K562 (cell line): ENCODE measurements around the gene SPAG16. TPM values are rescaled to one million over a fixed set of nuclear protein-coding genes. Genes with fewer than 3 reads are reported as not detected.

ENCODE experiments used
- ATAC-seq: fragments of 200-7000 bp; cut with Tn5 transposase; 3 replicates; pipeline ENCODE4 v1.9.1; 2020; ENCODE audit warnings: moderate library complexity
- BruUV-seq: library from RNA; stranded (reverse); fragments of 400-500 nt; replicated peaks from 2 replicates; lab custom pipeline; 2021; lab: Mats Ljungman, UMichigan
- CTCF ChIA-PET: fragments of 300-600 bp; formaldehyde crosslinking; extraction: SDS; loops from one replicate; lab custom pipeline; 2021; ENCODE audit warnings: low intra/inter-chr PET ratio; lab: Yijun Ruan, JAX
- POLR2A ChIA-PET: fragments of 300-600, 350-650 bp; sonication (Branson Sonifier 250); formaldehyde crosslinking; extraction: SDS; loops from one replicate; lab custom pipeline; 2021; ENCODE audit warnings: antibody characterized with exemption, inconsistent platforms; lab: Yijun Ruan, JAX
- DNase-seq, 4 experiments: peaks; one replicate each; pipeline versions ENCODE4 v3.0.0 to v3.0.0-alpha.2; 2011 to 2018; ENCODE audit warnings: low spot score in 3 of 4, mixed read lengths in 3 of 4; ENCODE audit errors: extremely low read depth in 1 of 4
- FAIRE-seq: peaks from 2 replicates; lab custom pipeline; 2011; peaks lifted over from hg19 to GRCh38; lab: Jason Lieb, UNC
- H2AFZ ChIP-seq: 2 replicates; pipeline ENCODE4 v1.6.0; 2011; ENCODE audit warnings: low read depth, low read length, control low read depth, inconsistent platforms
- H3K27ac ChIP-seq: fragments of 200-600 bp; 3 replicates; pipeline ENCODE4 v1.8.0; 2011; ENCODE audit warnings: low read depth, mild to moderate bottlenecking, control low read depth, inconsistent platforms, low read length, moderate library complexity, mixed read lengths; ENCODE audit errors: extremely low read depth
- H3K27me3 ChIP-seq, 2 experiments: fragments of 300-600 bp in 1 of 2; 2 replicates in 1 of 2; 3 replicates in 1 of 2; pipeline versions ENCODE4 v1.6.0 to v1.8.0; 2011; ENCODE audit warnings: inconsistent platforms in 2 of 2, low read length in 2 of 2, mild to moderate bottlenecking in 1 of 2, mixed read lengths in 1 of 2, moderate library complexity in 1 of 2; ENCODE audit not compliant: control insufficient read depth in 2 of 2, insufficient read depth in 2 of 2
- H3K36me3 ChIP-seq: fragments of 300-600 bp; 3 replicates; pipeline ENCODE4 v1.8.0; 2011; ENCODE audit warnings: mild to moderate bottlenecking, low read length, inconsistent platforms; ENCODE audit not compliant: control insufficient read depth, insufficient read depth
- H3K4me1 ChIP-seq, 2 experiments: fragments of 200-600 bp in 1 of 2; replicated peaks in 1 of 2; 2 replicates in 1 of 2; 3 replicates in 1 of 2; pipeline versions ENCODE4 v1.5.1 to v1.8.0; 2011; ENCODE audit warnings: inconsistent platforms in 2 of 2, low read length in 2 of 2, mild to moderate bottlenecking in 1 of 2, mixed read lengths in 1 of 2, moderate library complexity in 1 of 2; ENCODE audit not compliant: control insufficient read depth in 2 of 2, insufficient read depth in 2 of 2
- H3K4me2 ChIP-seq: 2 replicates; pipeline ENCODE4 v1.6.1; 2011; ENCODE audit warnings: low read length, control low read depth, inconsistent platforms, mixed read lengths; ENCODE audit not compliant: insufficient read depth
- H3K4me3 ChIP-seq: fragments of 200-600 bp; sonication (generic), shearing (Covaris generic); 2 replicates; pipeline ENCODE4 v1.5.1; 2016; ENCODE audit warnings: control low read depth, inconsistent platforms
- H3K79me2 ChIP-seq: fragments of 200-600 bp; 3 replicates; pipeline ENCODE4 v1.8.0; 2011; ENCODE audit warnings: low read length, inconsistent platforms; ENCODE audit not compliant: control insufficient read depth, insufficient read depth
- H3K9ac ChIP-seq, 2 experiments: 2 replicates each; pipeline versions ENCODE4 v1.6.0 to v1.6.1; 2011; ENCODE audit warnings: low read depth in 2 of 2, low read length in 2 of 2, control low read depth in 1 of 2, inconsistent platforms in 1 of 2, mild to moderate bottlenecking in 1 of 2, mixed read lengths in 1 of 2; ENCODE audit not compliant: insufficient read depth in 1 of 2
- H3K9me1 ChIP-seq: one replicate; pipeline ENCODE4 v1.6.0; 2011; ENCODE audit warnings: inconsistent platforms, mild to moderate bottlenecking, low read length, moderate library complexity; ENCODE audit not compliant: control insufficient read depth, insufficient read depth
- H3K9me3 ChIP-seq: replicated peaks from 2 replicates; pipeline ENCODE4 v1.5.1; 2011; ENCODE audit warnings: low read depth, low read length, inconsistent platforms; ENCODE audit not compliant: control insufficient read depth, insufficient read depth
- H4K20me1 ChIP-seq: replicated peaks from 2 replicates; pipeline ENCODE4 v1.6.1; 2011; ENCODE audit warnings: low read length, inconsistent platforms, mixed read lengths; ENCODE audit not compliant: control insufficient read depth, insufficient read depth
- SMARCA4 ChIP-seq: fragments of 450-650 bp; IDR thresholded peaks from 2 replicates; pipeline ENCODE4 v1.6.1; 2016
- U2AF2 ChIP-seq: fragments of 200-400 bp; formaldehyde crosslinking; optimal IDR thresholded peaks from 2 replicates; pipeline ENCODE3; 2017; ENCODE audit warnings: low read depth, mild to moderate bottlenecking, low read length
- ZEB2 ChIP-seq: fragments of 450-650 bp; IDR thresholded peaks from 2 replicates; pipeline ENCODE4 v1.6.1; 2016
- in situ Hi-C: fragments of 300-500 bp; cut with MboI; formaldehyde crosslinking; loops from 4 replicates; pipeline ENCODE4 v1.15.0; 2018; ENCODE audit warnings: inconsistent platforms, mixed read lengths
- intact Hi-C: fragments of 100-400 bp; cut with micrococcal nuclease; formaldehyde crosslinking; loops from 2 replicates; pipeline ENCODE4 v1.14.2; 2022
- polyA plus RNA-seq, 8 experiments: library from polyadenylated mRNA; depleted of rRNA in 4 of 8; stranded (reverse) in 5 of 8; unstranded in 3 of 8; fragments of >200 nt; fragmentation: Nextera tagmentation in 2 of 8; fragmentation: Illumina TruSeq in 1 of 8; extraction: Ambion mirVana in 2 of 8; extraction: Trizol in 1 of 8; gene quantifications; 2 replicates each; pipeline versions ENCODE4 v1.2.1 to v1.2.3, GENCODE V29; 2011 to 2014; ENCODE audit warnings: inconsistent platforms in 1 of 8, missing spikeins in 1 of 8
- total RNA-seq, 7 experiments: library from RNA; depleted of rRNA in 6 of 7; stranded (reverse); fragments of >200 nt in 6 of 7; fragmentation: Illumina TruSeq in 2 of 7; extraction: Trizol in 2 of 7; gene quantifications; 2 replicates each; pipeline versions ENCODE4 v1.2.1 to v1.2.3, GENCODE V29; 2011 to 2021; ENCODE audit warnings: low replicate concordance in 1 of 7
- TF ChIP-seq, protein P1 (sequence below): fragments of 450-650 bp; formaldehyde crosslinking; IDR thresholded peaks from 2 replicates; pipeline ENCODE4 v1.4.0; 2022; ENCODE audit warnings: missing genetic modification characterization
- TF ChIP-seq, protein P2 (sequence below): fragments of 250-450 bp; sonication (Bioruptor Pico); IDR thresholded peaks from 2 replicates; pipeline ENCODE4 v1.5.0; 2021; ENCODE audit warnings: mild to moderate bottlenecking, borderline replicate concordance

SPAG16 gene
- total and polyA plus RNA-seq, 9 of the 15 experiments (the other 6 are each of a cell fraction or from before 2014, with no cell fraction given) = 0.98 to 5.9 (median 3.5) TPM

DNA sequence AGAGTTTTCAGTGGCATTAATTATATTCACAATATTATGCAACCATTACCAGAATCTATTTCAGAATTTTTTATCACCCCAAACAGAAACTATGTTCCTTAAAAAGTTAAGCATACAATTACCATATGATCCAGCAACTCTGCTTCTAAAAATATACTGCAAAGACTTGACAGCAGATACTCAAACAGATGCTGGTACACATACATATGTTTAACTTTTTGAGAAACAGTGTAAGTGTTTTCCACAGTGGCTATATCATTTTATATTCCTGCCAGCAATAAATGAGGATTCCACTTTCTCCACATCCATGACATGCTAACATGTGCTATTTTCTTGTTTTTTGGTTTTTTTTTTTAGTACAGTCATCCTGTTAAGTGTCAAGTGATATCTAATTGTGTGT, 687.3 kb downstream of the SPAG16 start:
- TF ChIP-seq, protein P1, sequence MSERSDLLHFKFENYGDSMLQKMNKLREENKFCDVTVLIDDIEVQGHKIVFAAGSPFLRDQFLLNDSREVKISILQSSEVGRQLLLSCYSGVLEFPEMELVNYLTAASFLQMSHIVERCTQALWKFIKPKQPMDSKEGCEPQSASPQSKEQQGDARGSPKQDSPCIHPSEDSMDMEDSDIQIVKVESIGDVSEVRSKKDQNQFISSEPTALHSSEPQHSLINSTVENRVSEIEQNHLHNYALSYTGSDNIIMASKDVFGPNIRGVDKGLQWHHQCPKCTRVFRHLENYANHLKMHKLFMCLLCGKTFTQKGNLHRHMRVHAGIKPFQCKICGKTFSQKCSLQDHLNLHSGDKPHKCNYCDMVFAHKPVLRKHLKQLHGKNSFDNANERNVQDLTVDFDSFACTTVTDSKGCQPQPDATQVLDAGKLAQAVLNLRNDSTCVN (CRISPR knock-in tag) = no peak
- TF ChIP-seq ZEB2 (no peak), SMARCA4 (no peak), U2AF2 (no peak)
- TF ChIP-seq, protein P2, sequence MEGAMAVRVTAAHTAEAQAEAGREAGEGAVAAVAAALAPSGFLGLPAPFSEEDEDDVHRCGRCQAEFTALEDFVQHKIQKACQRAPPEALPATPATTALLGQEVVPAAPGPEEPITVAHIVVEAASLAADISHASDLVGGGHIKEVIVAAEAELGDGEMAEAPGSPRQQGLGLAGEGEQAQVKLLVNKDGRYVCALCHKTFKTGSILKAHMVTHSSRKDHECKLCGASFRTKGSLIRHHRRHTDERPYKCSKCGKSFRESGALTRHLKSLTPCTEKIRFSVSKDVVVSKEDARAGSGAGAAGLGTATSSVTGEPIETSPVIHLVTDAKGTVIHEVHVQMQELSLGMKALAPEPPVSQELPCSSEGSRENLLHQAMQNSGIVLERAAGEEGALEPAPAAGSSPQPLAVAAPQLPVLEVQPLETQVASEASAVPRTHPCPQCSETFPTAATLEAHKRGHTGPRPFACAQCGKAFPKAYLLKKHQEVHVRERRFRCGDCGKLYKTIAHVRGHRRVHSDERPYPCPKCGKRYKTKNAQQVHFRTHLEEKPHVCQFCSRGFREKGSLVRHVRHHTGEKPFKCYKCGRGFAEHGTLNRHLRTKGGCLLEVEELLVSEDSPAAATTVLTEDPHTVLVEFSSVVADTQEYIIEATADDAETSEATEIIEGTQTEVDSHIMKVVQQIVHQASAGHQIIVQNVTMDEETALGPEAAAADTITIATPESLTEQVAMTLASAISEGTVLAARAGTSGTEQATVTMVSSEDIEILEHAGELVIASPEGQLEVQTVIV (CRISPR knock-in tag) = no peak
- H3K4me1 ChIP-seq = no peaks in the 10 kb centered on the region
- in situ Hi-C loops (no loop called here), intact Hi-C loops (no loop called here)
- no peak for DNase-seq
- no peak overlapping the region for H3K4me2 ChIP-seq
- H2AFZ ChIP-seq = no peak overlapping the region
- no peaks in the 10 kb centered on the region for H4K20me1 ChIP-seq
- no peaks in the 10 kb centered on the region for H3K27me3 ChIP-seq
- H3K36me3 ChIP-seq = no peaks in the 10 kb centered on the region
- no peak for ATAC-seq
- no peaks in the 10 kb centered on the region for H3K79me2 ChIP-seq
- BruUV-seq = no TSS peak
- no peaks in the 10 kb centered on the region for H3K9me3 ChIP-seq
- no peak overlapping the region for H3K27ac ChIP-seq
- H3K9me1 ChIP-seq = no peaks in the 10 kb centered on the region
- no peak overlapping the region for H3K9ac ChIP-seq
- ChIA-PET POLR2A (no interaction called here), CTCF (no interaction called here)
- H3K4me3 ChIP-seq = no peak overlapping the region
- FAIRE-seq = no peak
